T-cell (primary cell): ENCODE results near the gene NUBP2. TPM values are rescaled to one million over a fixed set of nuclear protein-coding genes. Genes with fewer than 3 reads are reported as not detected.
A peak's percentile ranks its signal among the peaks of the same experiment; 100 is the strongest.

Experiments used
- ATAC-seq, 4 experiments: fragments of 200-7000 bp in 3 of 4; fragments of 150-1000 bp in 1 of 4; cut with Tn5 transposase; replicated peaks in 1 of 4; 1 replicate in 3 of 4; 2 replicates in 1 of 4; pipeline ENCODE4 v1.10.0; 2021; ENCODE audit warnings: moderate library complexity in 3 of 4, mild to moderate bottlenecking in 2 of 4, moderate number of reproducible peaks in 1 of 4
- CTCF ChIA-PET, 2 donors: fragments of 300-600 bp; sonication (Branson Sonifier 250); formaldehyde crosslinking; loops; one replicate each; lab custom pipeline; 2022; ENCODE audit warnings: antibody characterized with exemption in 2 of 2; lab: Charles Lee
- POLR2A ChIA-PET, 2 donors: fragments of 300-600 bp; sonication (Branson Sonifier 250); formaldehyde crosslinking; loops; one replicate each; lab custom pipeline; 2022; ENCODE audit warnings: antibody characterized with exemption in 2 of 2; lab: Charles Lee
- DNase-seq, 35 experiments: peaks; one replicate each; pipeline versions ENCODE4 v3.0.0 to v3.0.0-alpha.2; 2013 to 2023
- H3K27ac ChIP-seq: one replicate; pipeline ENCODE4 v1.5.1; 2013; ENCODE audit warnings: low read length
- H3K27me3 ChIP-seq, 2 experiments: replicated peaks in 1 of 2; 1 replicate in 1 of 2; 2 replicates in 1 of 2; pipeline versions ENCODE4 v1.6.1 to v1.7.0; 2013; ENCODE audit warnings: low read length in 1 of 2, mixed read lengths in 1 of 2; ENCODE audit not compliant: control insufficient read depth in 2 of 2, insufficient read depth in 2 of 2; ENCODE audit errors: extremely low read depth in 1 of 2
- H3K36me3 ChIP-seq, 2 donors: 1 replicate in 1 of 2; 2 replicates in 1 of 2; pipeline versions ENCODE4 v1.6.1 to v1.7.0; 2013; ENCODE audit warnings: low read length in 1 of 2; ENCODE audit not compliant: control insufficient read depth in 2 of 2, insufficient read depth in 1 of 2; ENCODE audit errors: extremely low read depth in 1 of 2
- H3K4me1 ChIP-seq, 2 experiments: 1 replicate in 1 of 2; 2 replicates in 1 of 2; pipeline versions ENCODE4 v1.6.1 to v1.7.0; 2013; ENCODE audit warnings: low read length in 2 of 2, mixed read lengths in 1 of 2; ENCODE audit not compliant: insufficient read depth in 2 of 2, control insufficient read depth in 1 of 2; ENCODE audit errors: extremely low read depth in 1 of 2
- H3K4me3 ChIP-seq, 2 donors: 1 replicate in 1 of 2; 2 replicates in 1 of 2; pipeline versions ENCODE4 v1.5.1 to v1.7.0; 2013; ENCODE audit warnings: mild to moderate bottlenecking in 2 of 2, low read length in 1 of 2, moderate library complexity in 1 of 2; ENCODE audit not compliant: control insufficient read depth in 1 of 2; ENCODE audit errors: extremely low read depth in 1 of 2
- H3K9me3 ChIP-seq: 2 replicates; pipeline ENCODE4 v1.7.0; 2013
- H3K27ac Mint-ChIP-seq, 2 donors: one replicate each; pipeline ENCODE4 v1.8.0; 2020 to 2021; ENCODE audit warnings: mild to moderate bottlenecking in 2 of 2, mixed read lengths in 2 of 2
- H3K27me3 Mint-ChIP-seq, 2 donors: one replicate each; pipeline ENCODE4 v1.8.0; 2021 to 2022; ENCODE audit warnings: mixed read lengths in 2 of 2
- H3K36me3 Mint-ChIP-seq: one replicate; pipeline ENCODE4 v1.8.0; 2021; ENCODE audit warnings: mixed read lengths
- H3K4me1 Mint-ChIP-seq, 3 donors: one replicate each; pipeline ENCODE4 v1.8.0; 2020 to 2022; ENCODE audit warnings: mixed read lengths in 3 of 3, mild to moderate bottlenecking in 1 of 3
- H3K4me3 Mint-ChIP-seq, 3 donors: one replicate each; pipeline ENCODE4 v1.8.0; 2020 to 2022; ENCODE audit warnings: mild to moderate bottlenecking in 3 of 3, mixed read lengths in 3 of 3, moderate library complexity in 3 of 3
- H3K9me3 Mint-ChIP-seq, 3 donors: one replicate each; pipeline ENCODE4 v1.8.0; 2020 to 2022; ENCODE audit warnings: mixed read lengths in 3 of 3
- WGBS: methylation state at CpG from one replicate; pipeline ENCODE4 v1.1.5; 2013; ENCODE audit warnings: missing lambda C conversion rate; ENCODE audit not compliant: insufficient coverage; 5-methylcytosine and 5-hydroxymethylcytosine counted together
- total RNA-seq, 35 experiments: library from RNA in 6 of 35; stranded (reverse) in 6 of 35; fragments of 120-200 nt in 1 of 35; gene quantifications; one replicate each; pipeline versions ENCODE4 v1.2.1 to v1.2.4 and lab custom pipeline; 2013 to 2026

Gene NUBP2
- total RNA-seq, 5 donors from 2014 or later (not counting 1 experiment from before 2014, with no cell fraction given), result 41.2 to 77.0 (median 74.3) TPM

DNA sequence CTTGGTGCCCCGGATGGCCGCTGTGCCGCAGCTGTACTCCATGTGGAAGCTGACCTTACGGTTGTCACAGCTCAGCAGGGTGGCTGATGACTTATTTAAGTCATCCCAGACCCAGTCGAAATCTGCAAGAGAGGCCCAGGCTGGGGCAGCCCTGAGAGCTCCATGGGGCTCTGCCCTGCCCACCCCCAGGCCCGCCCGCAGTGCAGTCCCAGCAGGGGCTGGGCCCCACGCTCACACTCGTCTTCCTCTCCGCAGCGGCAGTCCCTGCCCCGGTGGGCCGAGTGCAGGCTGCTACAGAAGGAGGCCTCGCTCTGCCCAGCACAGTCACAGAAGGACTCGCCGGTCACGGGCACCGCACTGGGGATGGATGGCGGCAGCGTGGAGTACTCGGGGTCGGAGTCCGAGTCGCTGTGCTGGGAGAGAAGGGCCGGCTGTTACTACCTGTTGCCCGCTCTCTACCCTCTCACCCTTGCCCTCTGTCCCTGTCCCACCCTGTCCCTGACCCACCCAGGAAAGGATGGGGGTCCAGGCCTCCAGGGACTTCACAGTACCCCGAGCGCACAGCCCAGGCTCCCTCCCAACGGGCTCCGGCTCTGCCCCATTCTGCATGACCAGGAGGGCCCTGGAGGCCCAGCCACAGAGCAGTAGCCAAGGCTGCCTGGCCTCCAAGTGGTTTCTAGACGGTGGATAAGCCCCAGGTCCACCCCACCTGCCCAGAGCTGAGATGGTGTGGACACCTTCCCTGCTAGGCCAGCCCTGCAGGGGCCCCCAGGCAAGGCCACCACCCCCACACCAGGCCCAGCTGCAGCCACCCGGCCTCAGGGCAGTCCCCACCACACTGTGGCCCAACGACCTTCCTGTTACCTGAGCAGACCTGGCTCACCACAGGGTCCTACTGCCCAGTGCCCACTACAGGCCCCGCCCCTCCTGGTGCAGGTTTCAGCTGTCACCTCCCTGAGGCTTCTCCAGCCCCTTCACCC is 4.3 kb upstream of the NUBP2 start:
- peaks cover 21 to 38% of the 10 kb centered on the region in 2 donors for H3K36me3 ChIP-seq
- no peak overlapping the region for H3K4me3 Mint-ChIP-seq
- 90% methylated on average over 32 of the region's 34 CpGs for WGBS
- H3K4me1 ChIP-seq, result peaks cover 6 to 56% of the 10 kb centered on the region in 2 experiments
- no peak overlapping the region for H3K27ac Mint-ChIP-seq
- ATAC-seq (no peak), DNase-seq (no peak)
- ChIA-PET POLR2A (no interaction called here), CTCF (no interaction called here)
- H3K9me3 ChIP-seq, result no peaks in the 10 kb centered on the region
- no peak overlapping the region for H3K4me3 ChIP-seq
- H3K36me3 Mint-ChIP-seq, result no peaks in the 10 kb centered on the region
- H3K27ac ChIP-seq, result no peak overlapping the region
- peaks cover 10 to 39% (median 25%) of the 10 kb centered on the region in 3 donors for H3K4me1 Mint-ChIP-seq
- no peaks in the 10 kb centered on the region for H3K27me3 Mint-ChIP-seq
- H3K27me3 ChIP-seq, result no peaks in the 10 kb centered on the region
- no peaks in the 10 kb centered on the region for H3K9me3 Mint-ChIP-seq

DNA sequence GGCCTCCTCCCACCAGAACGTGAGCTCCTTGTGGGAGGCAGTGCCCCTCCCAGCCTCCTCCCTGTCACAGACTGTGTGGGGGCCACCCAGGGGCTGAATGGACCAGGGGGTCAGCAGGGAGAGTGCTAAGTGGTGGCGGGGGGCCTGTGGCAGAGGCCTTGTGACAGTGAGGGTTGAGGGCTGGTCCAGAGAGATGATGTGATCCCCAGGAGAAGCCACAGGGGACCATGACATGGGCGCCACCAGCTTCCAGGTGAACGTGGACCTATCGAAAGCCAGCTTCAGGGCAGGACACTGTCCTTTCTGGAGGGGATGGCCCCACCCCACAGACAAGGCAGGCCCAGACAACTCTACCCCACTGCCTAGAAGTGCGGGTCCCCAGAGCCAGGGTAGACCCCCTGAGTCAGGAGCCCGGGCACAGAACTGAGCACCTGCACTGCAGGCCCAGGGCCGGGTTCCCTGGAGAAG is 3.5 kb upstream of the NUBP2 start:
- ChIA-PET POLR2A (no interaction called here), CTCF (no interaction called here)
- H3K27me3 Mint-ChIP-seq, result no peaks in the 10 kb centered on the region
- WGBS, result 96% methylated on average over 6 of the region's 8 CpGs
- Histone ChIP-seq H3K4me3 (no peak overlapping the region), H3K27me3 (no peaks in the 10 kb centered on the region), H3K9me3 (no peaks in the 10 kb centered on the region), H3K36me3 (peaks cover 21 to 41% of the 10 kb centered on the region in 2 donors), H3K27ac (no peak overlapping the region), H3K4me1 (peaks cover 2 to 56% of the 10 kb centered on the region in 2 experiments)
- H3K9me3 Mint-ChIP-seq, result no peaks in the 10 kb centered on the region
- no peaks in the 10 kb centered on the region for H3K36me3 Mint-ChIP-seq
- peaks cover 10 to 42% (median 26%) of the 10 kb centered on the region in 3 donors for H3K4me1 Mint-ChIP-seq
- DNase-seq, result no peak
- ATAC-seq, result no peak
- H3K27ac Mint-ChIP-seq, result no peak overlapping the region
- no peak overlapping the region for H3K4me3 Mint-ChIP-seq

DNA sequence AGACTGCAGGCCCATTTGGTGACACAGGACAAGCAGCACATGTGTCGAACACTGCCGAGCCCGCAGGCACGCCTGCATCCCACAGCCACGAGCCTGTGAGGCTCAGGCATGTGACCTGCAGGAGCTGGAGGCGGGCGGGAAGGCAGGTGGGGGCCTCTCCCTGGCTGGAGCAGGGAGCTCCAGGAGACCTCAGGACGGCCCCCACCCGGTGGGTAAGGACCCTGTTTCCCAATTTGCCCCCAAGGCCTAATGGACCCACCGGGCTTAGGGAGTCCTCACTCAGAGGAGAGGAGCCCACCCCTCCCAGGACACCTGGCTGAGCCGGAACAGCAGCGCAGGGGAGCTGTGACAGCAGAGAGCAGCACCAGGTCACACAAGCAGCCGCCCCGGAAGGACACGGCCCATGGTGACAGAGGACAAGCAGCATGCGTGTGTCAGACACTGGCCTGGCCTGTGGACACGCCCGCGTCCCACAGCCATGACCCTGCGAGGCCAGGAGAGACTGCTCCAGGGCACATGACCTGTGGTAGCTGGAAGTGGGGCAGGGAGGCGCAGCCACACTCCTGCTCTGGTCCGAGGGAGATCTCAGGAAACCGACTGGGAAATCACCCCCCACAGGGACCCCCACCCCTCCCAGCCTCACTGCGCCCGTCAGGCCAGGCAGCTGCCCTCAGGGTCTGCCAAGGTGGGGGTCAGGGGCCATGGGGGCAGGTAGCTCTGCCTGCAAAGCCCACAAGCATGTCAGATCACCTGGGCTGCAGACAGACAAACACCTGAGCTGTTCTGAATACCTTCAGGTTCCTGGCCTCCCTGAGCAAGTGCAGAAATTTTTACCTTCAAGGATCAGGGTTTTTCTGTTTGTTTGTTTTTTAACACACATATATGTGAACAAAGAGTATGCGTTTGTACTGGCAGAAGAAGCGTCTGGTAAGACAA is 2.8 kb upstream of the NUBP2 start:
- 92% methylated on average over 20 of the region's 27 CpGs for WGBS
- Histone ChIP-seq H3K27ac (no peak overlapping the region), H3K4me1 (peaks cover 2 to 55% of the 10 kb centered on the region in 2 experiments), H3K27me3 (no peaks in the 10 kb centered on the region), H3K9me3 (no peaks in the 10 kb centered on the region), H3K36me3 (peaks cover 22 to 42% of the 10 kb centered on the region in 2 donors), H3K4me3 (no peak overlapping the region)
- Mint-ChIP-seq H3K27me3 (no peaks in the 10 kb centered on the region), H3K36me3 (no peaks in the 10 kb centered on the region), H3K4me1 (peaks cover 10 to 39% (median 25%) of the 10 kb centered on the region in 3 donors), H3K9me3 (no peaks in the 10 kb centered on the region), H3K27ac (no peak overlapping the region), H3K4me3 (peak overlapping the region; percentile 75 to 82 (median 81))
- POLR2A ChIA-PET, result no interaction called here
- DNase-seq, result peak in 1 of 35 experiments; percentile 0
- ATAC-seq, result no peak
- CTCF ChIA-PET, result no interaction called here

DNA sequence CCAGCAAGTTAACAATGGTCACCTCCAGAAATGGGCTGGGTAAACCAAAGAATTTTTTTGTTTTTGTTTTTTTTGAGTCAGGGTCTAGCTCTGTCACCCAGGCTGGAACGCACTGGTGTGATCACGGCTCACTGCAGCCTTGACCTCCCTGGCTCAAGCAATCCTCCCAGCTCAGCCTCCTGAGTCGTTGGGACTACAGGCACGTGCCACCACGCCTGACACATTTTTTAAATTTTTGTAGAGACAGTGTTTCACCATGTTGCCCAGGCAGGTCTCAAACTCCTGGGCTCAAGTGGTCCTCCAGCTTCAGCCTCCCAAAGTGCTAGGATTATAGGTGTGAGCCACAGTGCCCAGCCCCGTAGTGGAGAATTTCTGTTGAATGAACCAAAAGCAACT is 2.1 kb upstream of the NUBP2 start:
- peak overlapping the region; percentile 29 for H3K27ac ChIP-seq
- POLR2A ChIA-PET, result no interaction called here
- peak overlapping the region; percentile 16 to 23 for H3K27ac Mint-ChIP-seq
- H3K36me3 Mint-ChIP-seq, result no peaks in the 10 kb centered on the region
- H3K4me3 Mint-ChIP-seq, result peak overlapping the region; percentile 75 to 82 (median 81)
- peaks cover 10 to 40% (median 31%) of the 10 kb centered on the region in 3 donors for H3K4me1 Mint-ChIP-seq
- WGBS, result 100% methylated on average over 2 of the region's 6 CpGs
- no peaks in the 10 kb centered on the region for H3K9me3 Mint-ChIP-seq
- no peak for ATAC-seq
- H3K27me3 Mint-ChIP-seq, result no peaks in the 10 kb centered on the region
- H3K4me3 ChIP-seq, result no peak overlapping the region
- H3K4me1 ChIP-seq, result peaks cover 2 to 57% of the 10 kb centered on the region in 2 experiments
- H3K9me3 ChIP-seq, result no peaks in the 10 kb centered on the region
- no peak for DNase-seq
- no peaks in the 10 kb centered on the region for H3K27me3 ChIP-seq
- peaks cover 22 to 45% of the 10 kb centered on the region in 2 donors for H3K36me3 ChIP-seq
- CTCF ChIA-PET, result no interaction called here

DNA sequence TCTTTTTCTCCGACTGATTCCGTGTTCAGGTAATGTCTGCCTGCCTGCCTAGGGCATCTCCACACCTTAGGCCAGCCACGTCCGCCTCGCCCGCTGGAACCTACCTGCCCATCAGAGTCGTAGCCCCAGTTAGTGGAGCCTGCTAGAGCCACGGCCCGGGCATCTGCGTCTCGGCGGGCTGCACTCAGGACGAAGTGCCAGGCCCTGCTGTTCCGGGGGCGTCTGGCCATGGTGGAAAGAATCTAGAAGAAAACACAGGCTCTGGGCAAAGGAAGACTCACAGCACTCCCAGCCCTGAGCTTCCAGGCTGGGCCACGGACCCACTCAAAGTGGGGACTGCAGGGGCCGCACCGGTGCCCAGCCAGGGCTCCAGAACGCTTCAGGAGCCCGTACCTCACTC is 1.5 kb upstream of the NUBP2 start:
- POLR2A ChIA-PET, result no interaction called here
- peak overlapping the region; percentile 75 to 82 (median 81) for H3K4me3 Mint-ChIP-seq
- WGBS, result 84% methylated on average over 20 of the region's 20 CpGs
- no peaks in the 10 kb centered on the region for H3K9me3 Mint-ChIP-seq
- H3K27me3 ChIP-seq, result no peaks in the 10 kb centered on the region
- ATAC-seq (no peak), DNase-seq (no peak)
- CTCF ChIA-PET, result interaction anchor here in 1 of 2 donors (0.5 to 1.2 kb wide), 3 partner anchors 24 to 161 kb away, joined by 3 to 6 read pairs (median 3); no protein-coding TSS in a partner anchor
- peak overlapping the region; percentile 72 to 73 for H3K4me3 ChIP-seq
- H3K4me1 ChIP-seq, result peaks cover 2 to 63% of the 10 kb centered on the region in 2 experiments
- peaks cover 19 to 45% of the 10 kb centered on the region in 2 donors for H3K36me3 ChIP-seq
- no peaks in the 10 kb centered on the region for H3K27me3 Mint-ChIP-seq
- H3K27ac Mint-ChIP-seq, result peak overlapping the region; percentile 78 to 79
- peaks cover 10 to 44% (median 34%) of the 10 kb centered on the region in 3 donors for H3K4me1 Mint-ChIP-seq
- H3K9me3 ChIP-seq, result no peaks in the 10 kb centered on the region
- H3K36me3 Mint-ChIP-seq, result no peaks in the 10 kb centered on the region
- peak overlapping the region; percentile 29 for H3K27ac ChIP-seq
